Neural progenitor cell (in vitro differentiated cells): ENCODE measurements around the gene MAP4K2.

Experiments used
- EZH2 ChIP-seq: fragments of 200-600 bp; sonication (generic); IDR thresholded peaks from 2 replicates; pipeline ENCODE4 v1.6.1; 2017; ENCODE audit warnings: antibody characterized with exemption, mild to moderate bottlenecking, moderate library complexity
- EZH2phosphoT487 ChIP-seq: fragments of 200-600 bp; sonication (generic); IDR thresholded peaks from 2 replicates; pipeline ENCODE4 v1.6.1; 2017; ENCODE audit warnings: antibody characterized with exemption
- TF ChIP-seq, protein P1 (sequence below): fragments of 200-600 bp; sonication (generic); IDR thresholded peaks from 2 replicates; pipeline ENCODE4 v1.5.1; 2017; ENCODE audit warnings: antibody characterized with exemption, mild to moderate bottlenecking

DNA sequence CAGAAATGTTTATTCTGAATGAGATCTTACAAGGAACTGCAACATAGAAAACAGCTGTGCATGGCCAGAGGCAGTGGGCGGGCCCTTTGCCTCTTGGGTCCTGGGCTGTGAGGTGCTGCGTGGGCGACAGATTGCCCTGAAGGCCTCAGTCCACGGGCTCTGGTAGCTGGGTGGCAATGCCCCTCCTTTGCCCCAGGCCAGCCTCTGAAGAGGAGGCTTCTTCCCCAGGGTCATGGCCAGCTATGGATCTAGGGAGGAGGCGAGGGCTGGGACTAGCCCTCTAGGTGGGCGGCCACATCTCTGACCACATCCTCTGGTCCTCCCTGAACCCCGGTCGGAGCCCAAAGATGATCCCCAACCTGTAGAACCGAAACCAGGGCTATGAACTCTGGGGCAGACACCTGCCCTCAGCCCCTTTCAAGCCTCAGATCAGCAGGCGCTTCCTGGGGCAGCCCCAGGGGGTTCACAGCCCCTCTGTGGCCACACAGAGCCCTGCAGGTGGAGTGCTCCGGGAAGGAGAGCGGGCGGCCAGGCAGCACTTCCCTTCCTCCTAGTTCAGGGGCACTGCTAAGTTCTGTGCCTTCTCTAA lies 48.1 kb upstream of the MAP4K2 start:
- no peak for TF ChIP-seq EZH2
- TF ChIP-seq, protein P1, sequence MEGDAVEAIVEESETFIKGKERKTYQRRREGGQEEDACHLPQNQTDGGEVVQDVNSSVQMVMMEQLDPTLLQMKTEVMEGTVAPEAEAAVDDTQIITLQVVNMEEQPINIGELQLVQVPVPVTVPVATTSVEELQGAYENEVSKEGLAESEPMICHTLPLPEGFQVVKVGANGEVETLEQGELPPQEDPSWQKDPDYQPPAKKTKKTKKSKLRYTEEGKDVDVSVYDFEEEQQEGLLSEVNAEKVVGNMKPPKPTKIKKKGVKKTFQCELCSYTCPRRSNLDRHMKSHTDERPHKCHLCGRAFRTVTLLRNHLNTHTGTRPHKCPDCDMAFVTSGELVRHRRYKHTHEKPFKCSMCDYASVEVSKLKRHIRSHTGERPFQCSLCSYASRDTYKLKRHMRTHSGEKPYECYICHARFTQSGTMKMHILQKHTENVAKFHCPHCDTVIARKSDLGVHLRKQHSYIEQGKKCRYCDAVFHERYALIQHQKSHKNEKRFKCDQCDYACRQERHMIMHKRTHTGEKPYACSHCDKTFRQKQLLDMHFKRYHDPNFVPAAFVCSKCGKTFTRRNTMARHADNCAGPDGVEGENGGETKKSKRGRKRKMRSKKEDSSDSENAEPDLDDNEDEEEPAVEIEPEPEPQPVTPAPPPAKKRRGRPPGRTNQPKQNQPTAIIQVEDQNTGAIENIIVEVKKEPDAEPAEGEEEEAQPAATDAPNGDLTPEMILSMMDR = no peak
- TF ChIP-seq EZH2phosphoT487 = no peak
